Activated CD8-positive, alpha-beta T cell treated with anti-CD3 and anti-CD28 coated beads, Interleukin-2, amount 10 ng/mL, durations not matched to agents 7 days and 5 days (primary cell): ENCODE data around the gene IMPA2. TPM values are rescaled to one million over a fixed set of nuclear protein-coding genes. Genes with fewer than 3 reads are reported as not detected.
A peak's percentile ranks its signal among the peaks of the same experiment; 100 is the strongest.
"Not testable (repeated sequence)": the region's sequence is repeated elsewhere in the genome, so short reads cannot be mapped to it uniquely, and the experiment has no call there.

ENCODE experiments used
- ATAC-seq: fragments of 150-1000 bp; cut with Tn5 transposase; one replicate; pipeline ENCODE4 v1.10.0; 2021; ENCODE audit warnings: moderate library complexity
- CTCF ChIA-PET: fragments of 350-600 bp; sonication (Branson Sonifier 250); formaldehyde crosslinking; loops from one replicate; lab custom pipeline; 2021; ENCODE audit warnings: antibody characterized with exemption; lab: Charles Lee
- POLR2A ChIA-PET: fragments of 350-600 bp; sonication (Branson Sonifier 250); formaldehyde crosslinking; loops from one replicate; lab custom pipeline; 2021; ENCODE audit warnings: antibody characterized with exemption; lab: Charles Lee
- DNase-seq: peaks from one replicate; pipeline ENCODE4 v3.0.0-alpha.2; 2020
- H3K27ac Mint-ChIP-seq: one replicate; pipeline ENCODE4 v1.8.0; 2021; ENCODE audit warnings: mild to moderate bottlenecking, mixed read lengths
- H3K27me3 Mint-ChIP-seq: one replicate; pipeline ENCODE4 v1.8.0; 2021; ENCODE audit warnings: low read depth, mixed read lengths
- H3K36me3 Mint-ChIP-seq: one replicate; pipeline ENCODE4 v1.8.0; 2021; ENCODE audit warnings: low read depth, mixed read lengths
- H3K4me1 Mint-ChIP-seq: one replicate; pipeline ENCODE4 v1.8.0; 2021; ENCODE audit warnings: low read depth, mixed read lengths
- H3K4me3 Mint-ChIP-seq: one replicate; pipeline ENCODE4 v1.8.0; 2021; ENCODE audit warnings: mild to moderate bottlenecking, mixed read lengths
- H3K9me3 Mint-ChIP-seq: one replicate; pipeline ENCODE4 v1.8.0; 2022; ENCODE audit warnings: mixed read lengths; ENCODE audit not compliant: insufficient read depth
- total RNA-seq, 2 experiments: library from RNA; stranded (reverse); gene quantifications; one replicate each; pipeline ENCODE4 v1.2.3, GENCODE V29; 2021

The IMPA2 gene
- total RNA-seq, 2 experiments from 2014 or later: 21.1 to 22.3 TPM

GRCh38 chr18:12057419-12058039 lies 76.2 kb downstream of the IMPA2 start:
- ATAC-seq: no peak
- H3K9me3 Mint-ChIP-seq: no peaks in the 10 kb centered on the region
- no peak overlapping the region for H3K27ac Mint-ChIP-seq
- POLR2A ChIA-PET: no interaction called here
- DNase-seq: no peak
- peaks cover 7% of the 10 kb centered on the region for H3K27me3 Mint-ChIP-seq
- H3K4me1 Mint-ChIP-seq: no peaks in the 10 kb centered on the region
- H3K4me3 Mint-ChIP-seq: no peak overlapping the region
- H3K36me3 Mint-ChIP-seq: no peaks in the 10 kb centered on the region
- CTCF ChIA-PET: no interaction called here

GRCh38 chr18:12059334-12060181 lies 78.3 kb downstream of the IMPA2 start:
- H3K36me3 Mint-ChIP-seq: no peaks in the 10 kb centered on the region
- H3K4me1 Mint-ChIP-seq: no peaks in the 10 kb centered on the region
- CTCF ChIA-PET: no interaction called here
- no peaks in the 10 kb centered on the region for H3K27me3 Mint-ChIP-seq
- H3K4me3 Mint-ChIP-seq: no peak overlapping the region
- DNase-seq: no peak
- no peak for ATAC-seq
- no peak overlapping the region for H3K27ac Mint-ChIP-seq
- H3K9me3 Mint-ChIP-seq: no peaks in the 10 kb centered on the region
- POLR2A ChIA-PET: no interaction called here

GRCh38 chr18:12060182-12060870 lies 79.0 kb downstream of the IMPA2 start:
- no peaks in the 10 kb centered on the region for H3K9me3 Mint-ChIP-seq
- H3K4me1 Mint-ChIP-seq: no peaks in the 10 kb centered on the region
- no peak overlapping the region for H3K27ac Mint-ChIP-seq
- no peak overlapping the region for H3K4me3 Mint-ChIP-seq
- no peaks in the 10 kb centered on the region for H3K36me3 Mint-ChIP-seq
- no peaks in the 10 kb centered on the region for H3K27me3 Mint-ChIP-seq
- CTCF ChIA-PET: no interaction called here
- ATAC-seq (no peak), DNase-seq (no peak)
- POLR2A ChIA-PET: no interaction called here

GRCh38 chr18:12061685-12062084 lies 80.4 kb downstream of the IMPA2 start:
- ATAC-seq: no peak
- no peaks in the 10 kb centered on the region for H3K9me3 Mint-ChIP-seq
- no peak overlapping the region for H3K4me3 Mint-ChIP-seq
- H3K27me3 Mint-ChIP-seq: no peaks in the 10 kb centered on the region
- H3K36me3 Mint-ChIP-seq: no peaks in the 10 kb centered on the region
- DNase-seq: no peak
- CTCF ChIA-PET: no interaction called here
- POLR2A ChIA-PET: no interaction called here
- H3K4me1 Mint-ChIP-seq: no peaks in the 10 kb centered on the region
- no peak overlapping the region for H3K27ac Mint-ChIP-seq

GRCh38 chr18:12062974-12063373 lies 81.7 kb downstream of the IMPA2 start:
- ChIA-PET POLR2A (no interaction called here), CTCF (no interaction called here)
- Mint-ChIP-seq H3K4me1 (no peaks in the 10 kb centered on the region), H3K27ac (no peak overlapping the region), H3K4me3 (no peak overlapping the region), H3K9me3 (no peaks in the 10 kb centered on the region), H3K27me3 (no peaks in the 10 kb centered on the region), H3K36me3 (no peaks in the 10 kb centered on the region)
- ATAC-seq: no peak
- no peak for DNase-seq

GRCh38 chr18:12064086-12064763 lies 82.9 kb downstream of the IMPA2 start:
- Mint-ChIP-seq H3K36me3 (no peaks in the 10 kb centered on the region), H3K4me3 (no peak overlapping the region), H3K27me3 (peaks cover 2% of the 10 kb centered on the region), H3K4me1 (no peaks in the 10 kb centered on the region), H3K9me3 (no peaks in the 10 kb centered on the region), H3K27ac (no peak overlapping the region)
- ChIA-PET POLR2A (no interaction called here), CTCF (no interaction called here)
- DNase-seq (no peak), ATAC-seq (no peak)

GRCh38 chr18:12065397-12065796 lies 84.1 kb downstream of the IMPA2 start:
- peaks cover 2% of the 10 kb centered on the region for H3K27me3 Mint-ChIP-seq
- H3K4me3 Mint-ChIP-seq: no peak overlapping the region
- CTCF ChIA-PET: no interaction called here
- DNase-seq (no peak), ATAC-seq (no peak)
- no peak overlapping the region for H3K27ac Mint-ChIP-seq
- H3K9me3 Mint-ChIP-seq: no peaks in the 10 kb centered on the region
- H3K4me1 Mint-ChIP-seq: no peaks in the 10 kb centered on the region
- POLR2A ChIA-PET: no interaction called here
- H3K36me3 Mint-ChIP-seq: no peaks in the 10 kb centered on the region

- Mint-ChIP-seq H3K4me1 (no peaks in the 10 kb centered on the region), H3K36me3 (no peaks in the 10 kb centered on the region), H3K27me3 (peaks cover 4% of the 10 kb centered on the region), H3K4me3 (no peak overlapping the region), H3K9me3 (no peaks in the 10 kb centered on the region), H3K27ac (no peak overlapping the region)
- ChIA-PET CTCF (no interaction called here), POLR2A (interaction anchor here (0.6 kb wide), 1 partner anchor 483 kb away, joined by 3 read pairs; no protein-coding TSS in a partner anchor)
- DNase-seq (no peak), ATAC-seq (no peak)
Observed at GRCh38 chr18:12066910-12067511, 85.7 kb downstream of the IMPA2 start.

GRCh38 chr18:12067671-12068070 lies 86.4 kb downstream of the IMPA2 start:
- no peaks in the 10 kb centered on the region for H3K9me3 Mint-ChIP-seq
- ChIA-PET POLR2A (no interaction called here), CTCF (no interaction called here)
- no peaks in the 10 kb centered on the region for H3K4me1 Mint-ChIP-seq
- no peak overlapping the region for H3K4me3 Mint-ChIP-seq
- peaks cover 6% of the 10 kb centered on the region for H3K27me3 Mint-ChIP-seq
- no peak for ATAC-seq
- H3K36me3 Mint-ChIP-seq: no peaks in the 10 kb centered on the region
- no peak overlapping the region for H3K27ac Mint-ChIP-seq
- DNase-seq: no peak

- H3K36me3 Mint-ChIP-seq, DNase-seq, H3K4me3 Mint-ChIP-seq, H3K9me3 Mint-ChIP-seq, H3K27me3 Mint-ChIP-seq, CTCF ChIA-PET, POLR2A ChIA-PET, H3K27ac Mint-ChIP-seq, H3K4me1 Mint-ChIP-seq: not testable (repeated sequence)
- peak; percentile 33 for ATAC-seq
Observed at GRCh38 chr18:12068316-12068949, 87.1 kb downstream of the IMPA2 start.

- H3K9me3 Mint-ChIP-seq: no peaks in the 10 kb centered on the region
Observed at GRCh38 chr18:12068950-12069320, 87.6 kb downstream of the IMPA2 start.

More at GRCh38 chr18:12068950-12069320, 87.6 kb downstream of the IMPA2 start:
- Mint-ChIP-seq H3K36me3 (no peaks in the 10 kb centered on the region), H3K27me3 (peaks cover 10% of the 10 kb centered on the region), H3K4me1 (no peaks in the 10 kb centered on the region), H3K27ac (no peak overlapping the region), H3K4me3 (no peak overlapping the region)
- no peak for ATAC-seq
- no peak for DNase-seq
- POLR2A ChIA-PET: no interaction called here
- CTCF ChIA-PET: no interaction called here
